ENCODE measurements around the gene OR10C1.

DNA sequence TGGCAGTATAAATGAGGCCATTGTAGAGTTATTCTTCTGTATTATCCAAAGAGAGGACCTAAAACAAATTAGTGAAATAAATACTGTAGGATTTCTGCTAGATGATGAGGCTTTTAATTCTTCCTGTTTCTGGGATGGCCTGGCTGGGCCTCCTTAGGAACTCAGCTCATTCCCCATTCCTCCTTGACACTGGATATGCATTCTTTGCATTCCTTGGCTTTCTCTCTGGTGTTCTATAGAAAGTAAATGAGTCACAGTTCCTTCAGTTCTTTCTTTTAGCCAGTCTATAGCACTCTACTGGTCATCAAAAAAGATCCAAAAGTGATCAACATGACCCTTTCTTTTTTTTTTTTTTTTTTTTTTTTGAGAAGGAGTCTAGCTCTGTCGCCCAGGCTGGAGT lies 8.6 kb downstream of the OR10C1 start:
- no peak for TF ChIP-seq MYC (IDR thresholded peaks at IDR 0.05; ENCODE audit: low read depth, low read length)
- TF ChIP-seq, protein P1, sequence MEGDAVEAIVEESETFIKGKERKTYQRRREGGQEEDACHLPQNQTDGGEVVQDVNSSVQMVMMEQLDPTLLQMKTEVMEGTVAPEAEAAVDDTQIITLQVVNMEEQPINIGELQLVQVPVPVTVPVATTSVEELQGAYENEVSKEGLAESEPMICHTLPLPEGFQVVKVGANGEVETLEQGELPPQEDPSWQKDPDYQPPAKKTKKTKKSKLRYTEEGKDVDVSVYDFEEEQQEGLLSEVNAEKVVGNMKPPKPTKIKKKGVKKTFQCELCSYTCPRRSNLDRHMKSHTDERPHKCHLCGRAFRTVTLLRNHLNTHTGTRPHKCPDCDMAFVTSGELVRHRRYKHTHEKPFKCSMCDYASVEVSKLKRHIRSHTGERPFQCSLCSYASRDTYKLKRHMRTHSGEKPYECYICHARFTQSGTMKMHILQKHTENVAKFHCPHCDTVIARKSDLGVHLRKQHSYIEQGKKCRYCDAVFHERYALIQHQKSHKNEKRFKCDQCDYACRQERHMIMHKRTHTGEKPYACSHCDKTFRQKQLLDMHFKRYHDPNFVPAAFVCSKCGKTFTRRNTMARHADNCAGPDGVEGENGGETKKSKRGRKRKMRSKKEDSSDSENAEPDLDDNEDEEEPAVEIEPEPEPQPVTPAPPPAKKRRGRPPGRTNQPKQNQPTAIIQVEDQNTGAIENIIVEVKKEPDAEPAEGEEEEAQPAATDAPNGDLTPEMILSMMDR (IDR thresholded peaks at IDR 0.05; ENCODE audit: low read depth, low read length) = no peak

Measured in NB4 (cell line).